WTC11 (cell line): Measurements from ENCODE around the gene PCBP3. TPM values are rescaled to one million over a fixed set of nuclear protein-coding genes. Genes with fewer than 3 reads are reported as not detected.

Experiments used
- ATAC-seq: fragments of 200-7000 bp; cut with Tn5 transposase; 2 replicates; pipeline ENCODE4 v1.10.0; 2021; ENCODE audit warnings: mild to moderate bottlenecking, moderate library complexity
- CTCF ChIA-PET: fragments of 300-600 bp; sonication (Branson Sonifier 250); formaldehyde crosslinking; loops from one replicate; lab custom pipeline; 2021; ENCODE audit warnings: antibody characterized with exemption; lab: Charles Lee
- POLR2A ChIA-PET: fragments of 350-600 bp; sonication (Branson Sonifier 250); formaldehyde crosslinking; loops from one replicate; lab custom pipeline; 2021; ENCODE audit warnings: antibody characterized with exemption; lab: Charles Lee
- DNase-seq: peaks from one replicate; pipeline ENCODE4 v3.0.0; 2021; ENCODE audit warnings: low spot score
- H3K27ac Mint-ChIP-seq: 2 replicates; pipeline ENCODE4 v1.8.0; 2021; ENCODE audit warnings: mixed read lengths
- H3K27me3 Mint-ChIP-seq: 2 replicates; pipeline ENCODE4 v1.8.0; 2021; ENCODE audit warnings: low read depth, mild to moderate bottlenecking, moderate library complexity, mixed read lengths
- H3K36me3 Mint-ChIP-seq: 2 replicates; pipeline ENCODE4 v1.8.0; 2021; ENCODE audit warnings: mixed read lengths
- H3K4me1 Mint-ChIP-seq: 2 replicates; pipeline ENCODE4 v1.8.0; 2022; ENCODE audit warnings: mixed read lengths
- H3K4me3 Mint-ChIP-seq: 2 replicates; pipeline ENCODE4 v1.8.0; 2021; ENCODE audit warnings: mild to moderate bottlenecking, moderate library complexity, mixed read lengths
- H3K9me3 Mint-ChIP-seq: 2 replicates; pipeline ENCODE4 v1.8.0; 2021; ENCODE audit warnings: mixed read lengths
- ATF1 ChIP-seq: sonication (generic); formaldehyde crosslinking; IDR thresholded peaks from 2 replicates; pipeline ENCODE4 v1.8.1; 2023; ENCODE audit warnings: mild to moderate bottlenecking, moderate library complexity, missing genetic modification reagents
- HMGA2 ChIP-seq: fragments of 250-450 bp; sonication (Bioruptor Pico); IDR thresholded peaks from 2 replicates; pipeline ENCODE4 v1.4.0; 2021; ENCODE audit warnings: mild to moderate bottlenecking, moderate library complexity
- KAT7 ChIP-seq: sonication (generic); formaldehyde crosslinking; IDR thresholded peaks from 2 replicates; pipeline ENCODE4 v1.8.1; 2023; ENCODE audit warnings: missing genetic modification reagents, mild to moderate bottlenecking, borderline replicate concordance
- NFYB ChIP-seq: sonication (generic); formaldehyde crosslinking; conservative IDR thresholded peaks from 2 replicates; pipeline ENCODE4 v1.8.0; 2022; ENCODE audit warnings: low read depth, missing genetic modification reagents
- RELA ChIP-seq: sonication (generic); formaldehyde crosslinking; IDR thresholded peaks from 2 replicates; pipeline ENCODE4 v1.8.1; 2022; ENCODE audit warnings: missing genetic modification reagents, mild to moderate bottlenecking, borderline replicate concordance
- RORB ChIP-seq: fragments of 250-450 bp; sonication (Bioruptor Pico); IDR thresholded peaks from 2 replicates; pipeline ENCODE4 v1.9.0; 2021; ENCODE audit warnings: mild to moderate bottlenecking
- TP53 ChIP-seq: sonication (generic); formaldehyde crosslinking; IDR thresholded peaks from 2 replicates; pipeline ENCODE4 v1.8.1; 2023; ENCODE audit warnings: mild to moderate bottlenecking, missing genetic modification reagents
- ZBTB21 ChIP-seq: sonication (generic); formaldehyde crosslinking; IDR thresholded peaks from 2 replicates; pipeline ENCODE4 v1.8.1; 2023; ENCODE audit warnings: mild to moderate bottlenecking, missing genetic modification reagents, borderline replicate concordance
- ZNF121 ChIP-seq: sonication (generic); formaldehyde crosslinking; IDR thresholded peaks from 2 replicates; pipeline ENCODE4 v1.8.0; 2023; ENCODE audit warnings: missing genetic modification reagents
- ZNF396 ChIP-seq: fragments of 250-450 bp; sonication (Bioruptor Pico); IDR thresholded peaks from 2 replicates; pipeline ENCODE4 v1.8.0; 2021; ENCODE audit warnings: mild to moderate bottlenecking, moderate library complexity, borderline replicate concordance
- total RNA-seq: library from RNA; stranded (reverse); gene quantifications from 3 replicates; pipeline ENCODE4 v1.2.3, GENCODE V29; 2021
- TF ChIP-seq, protein P1 (sequence below): sonication (generic); formaldehyde crosslinking; IDR thresholded peaks from 2 replicates; pipeline ENCODE4 v1.8.1; 2023; ENCODE audit warnings: mild to moderate bottlenecking, missing genetic modification reagents, moderate library complexity
- TF ChIP-seq, protein P2 (sequence below): sonication (generic); formaldehyde crosslinking; IDR thresholded peaks from 2 replicates; pipeline ENCODE4 v1.8.1; 2023; ENCODE audit warnings: mild to moderate bottlenecking, moderate library complexity, missing genetic modification reagents
- TF ChIP-seq, protein P3 (sequence below): fragments of 250-450 bp; sonication (Bioruptor Pico); conservative IDR thresholded peaks from 2 replicates; pipeline ENCODE4 v1.9.0; 2021; ENCODE audit warnings: mild to moderate bottlenecking
- TF ChIP-seq, protein P4 (sequence below): fragments of 250-450 bp; sonication (Bioruptor Pico); IDR thresholded peaks from 2 replicates; pipeline ENCODE4 v1.9.0; 2021; ENCODE audit warnings: moderate library complexity, mild to moderate bottlenecking, inconsistent platforms, borderline replicate concordance
- TF ChIP-seq, protein P5 (sequence below): sonication (generic); formaldehyde crosslinking; IDR thresholded peaks from 2 replicates; pipeline ENCODE4 v1.8.1; 2023; ENCODE audit warnings: mild to moderate bottlenecking, missing genetic modification reagents, moderate library complexity
- TF ChIP-seq, protein P6 (sequence below): sonication (generic); formaldehyde crosslinking; IDR thresholded peaks from 2 replicates; pipeline ENCODE4 v1.8.0; 2022; ENCODE audit warnings: missing genetic modification reagents
- TF ChIP-seq, protein P7 (sequence below): sonication (generic); formaldehyde crosslinking; IDR thresholded peaks from 2 replicates; pipeline ENCODE4 v1.8.0; 2022; ENCODE audit warnings: mild to moderate bottlenecking, missing genetic modification reagents
- TF ChIP-seq, protein P8 (sequence below): sonication (generic); formaldehyde crosslinking; IDR thresholded peaks from 2 replicates; pipeline ENCODE4 v1.8.0; 2022; ENCODE audit warnings: mild to moderate bottlenecking, missing genetic modification reagents
- TF ChIP-seq, protein P9 (sequence below): sonication (generic); formaldehyde crosslinking; IDR thresholded peaks from 2 replicates; pipeline ENCODE4 v1.8.1; 2022; ENCODE audit warnings: mild to moderate bottlenecking, missing genetic modification reagents, moderate library complexity, borderline replicate concordance

PCBP3 gene
- total RNA-seq, 1 experiment from 2014 or later: 8.5 TPM

DNA sequence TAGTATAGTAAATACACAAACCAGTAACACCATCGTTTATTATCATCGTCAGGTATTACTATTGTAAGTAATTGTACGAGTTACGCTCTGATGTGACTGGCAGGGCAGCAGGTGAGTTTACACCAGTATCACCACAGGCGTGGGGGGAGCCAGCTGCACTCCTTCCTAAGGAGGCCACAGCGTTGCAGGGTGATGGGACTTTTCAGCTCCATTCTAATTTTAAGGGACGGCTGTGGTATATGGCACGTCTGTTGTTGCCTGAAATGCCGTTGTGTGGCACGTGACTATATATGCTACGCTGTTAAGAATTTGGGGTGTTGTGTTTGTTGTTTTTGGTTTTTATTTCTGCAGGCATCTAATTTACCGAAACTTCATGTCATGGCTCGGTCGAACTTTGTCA is 173.3 kb downstream of the PCBP3 start:
- Mint-ChIP-seq H3K9me3 (no peaks in the 10 kb centered on the region), H3K27me3 (no peaks in the 10 kb centered on the region), H3K36me3 (no peaks in the 10 kb centered on the region)
- no peak for DNase-seq
- POLR2A ChIA-PET: no interaction called here
- CTCF ChIA-PET: no interaction called here
- TF ChIP-seq, protein P1, sequence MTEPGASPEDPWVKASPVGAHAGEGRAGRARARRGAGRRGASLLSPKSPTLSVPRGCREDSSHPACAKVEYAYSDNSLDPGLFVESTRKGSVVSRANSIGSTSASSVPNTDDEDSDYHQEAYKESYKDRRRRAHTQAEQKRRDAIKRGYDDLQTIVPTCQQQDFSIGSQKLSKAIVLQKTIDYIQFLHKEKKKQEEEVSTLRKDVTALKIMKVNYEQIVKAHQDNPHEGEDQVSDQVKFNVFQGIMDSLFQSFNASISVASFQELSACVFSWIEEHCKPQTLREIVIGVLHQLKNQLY (CRISPR knock-in tag): no peak
- TF ChIP-seq, all 79 proteins: peak for 0
- H3K4me1 Mint-ChIP-seq: peaks cover 15% of the 10 kb centered on the region
- H3K27ac Mint-ChIP-seq: no peak overlapping the region
- H3K4me3 Mint-ChIP-seq: no peak overlapping the region
- no peak for ATAC-seq

DNA sequence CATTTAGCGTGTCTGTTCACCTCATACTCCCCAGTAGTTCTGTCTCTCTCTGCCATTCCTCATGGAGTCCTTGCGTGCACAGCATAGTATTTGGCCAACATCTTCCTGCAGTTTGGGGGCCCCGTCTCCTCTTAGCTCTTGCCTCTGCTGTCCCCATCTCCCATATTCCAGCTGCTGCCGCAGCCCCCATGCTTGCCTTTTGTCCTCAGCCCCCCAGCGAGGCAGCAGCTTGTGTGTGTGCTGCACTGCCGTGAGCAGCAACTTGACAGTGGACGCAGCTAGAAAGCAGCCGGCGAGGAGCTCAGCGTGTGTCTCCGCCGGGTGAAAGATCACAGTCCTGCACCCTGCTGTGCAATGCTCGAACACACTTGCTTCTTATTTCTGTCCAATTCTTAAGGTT is 173.8 kb downstream of the PCBP3 start:
- H3K27ac Mint-ChIP-seq: no peak overlapping the region; the same call in 1 of the 2 replicates
- POLR2A ChIA-PET: no interaction called here
- DNase-seq (no peak), ATAC-seq (no peak)
- TF ChIP-seq, protein P2, sequence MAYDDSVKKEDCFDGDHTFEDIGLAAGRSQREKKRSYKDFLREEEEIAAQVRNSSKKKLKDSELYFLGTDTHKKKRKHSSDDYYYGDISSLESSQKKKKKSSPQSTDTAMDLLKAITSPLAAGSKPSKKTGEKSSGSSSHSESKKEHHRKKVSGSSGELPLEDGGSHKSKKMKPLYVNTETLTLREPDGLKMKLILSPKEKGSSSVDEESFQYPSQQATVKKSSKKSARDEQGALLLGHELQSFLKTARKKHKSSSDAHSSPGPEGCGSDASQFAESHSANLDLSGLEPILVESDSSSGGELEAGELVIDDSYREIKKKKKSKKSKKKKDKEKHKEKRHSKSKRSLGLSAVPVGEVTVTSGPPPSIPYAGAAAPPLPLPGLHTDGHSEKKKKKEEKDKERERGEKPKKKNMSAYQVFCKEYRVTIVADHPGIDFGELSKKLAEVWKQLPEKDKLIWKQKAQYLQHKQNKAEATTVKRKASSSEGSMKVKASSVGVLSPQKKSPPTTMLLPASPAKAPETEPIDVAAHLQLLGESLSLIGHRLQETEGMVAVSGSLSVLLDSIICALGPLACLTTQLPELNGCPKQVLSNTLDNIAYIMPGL (CRISPR knock-in tag): no peak
- TF ChIP-seq, protein P3, sequence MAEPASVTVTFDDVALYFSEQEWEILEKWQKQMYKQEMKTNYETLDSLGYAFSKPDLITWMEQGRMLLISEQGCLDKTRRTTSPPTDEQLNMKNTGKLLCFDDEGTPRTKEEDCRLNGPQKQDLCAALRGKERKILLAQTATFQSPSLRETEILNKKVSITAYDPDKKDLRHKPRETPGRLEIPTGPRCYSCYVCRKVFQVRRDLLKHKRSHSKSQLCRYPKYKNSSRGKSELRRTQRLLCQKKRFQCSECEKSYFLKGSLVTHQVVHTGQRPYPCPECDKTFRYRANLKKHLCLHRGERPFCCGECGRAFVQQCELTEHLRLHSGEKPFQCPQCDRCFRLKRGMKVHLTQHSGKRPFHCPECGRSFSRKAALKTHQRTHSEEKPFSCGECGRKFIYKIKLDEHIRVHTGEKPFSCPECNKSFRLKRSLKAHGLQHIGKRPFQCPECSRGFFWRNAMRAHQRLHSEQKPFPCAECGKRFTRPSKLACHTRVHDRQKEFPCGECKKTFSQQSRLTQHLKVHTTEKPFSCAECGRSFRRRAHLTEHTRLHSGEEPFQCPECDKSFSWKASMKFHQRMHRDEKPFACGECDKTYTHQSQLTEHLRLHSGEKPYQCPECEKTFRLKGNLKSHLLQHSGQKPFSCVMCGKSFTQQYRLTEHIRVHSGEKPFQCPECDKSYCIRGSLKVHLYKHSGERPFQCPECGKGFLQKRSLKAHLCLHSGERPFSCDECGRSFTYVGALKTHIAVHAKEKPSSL: no peak
- no peak for TF ChIP-seq KAT7 (CRISPR knock-in tag)
- TF ChIP-seq RORB (CRISPR knock-in tag): no peak
- TF ChIP-seq ZNF121 (CRISPR knock-in tag): no peak
- no peak for TF ChIP-seq TP53
- TF ChIP-seq, protein P4, sequence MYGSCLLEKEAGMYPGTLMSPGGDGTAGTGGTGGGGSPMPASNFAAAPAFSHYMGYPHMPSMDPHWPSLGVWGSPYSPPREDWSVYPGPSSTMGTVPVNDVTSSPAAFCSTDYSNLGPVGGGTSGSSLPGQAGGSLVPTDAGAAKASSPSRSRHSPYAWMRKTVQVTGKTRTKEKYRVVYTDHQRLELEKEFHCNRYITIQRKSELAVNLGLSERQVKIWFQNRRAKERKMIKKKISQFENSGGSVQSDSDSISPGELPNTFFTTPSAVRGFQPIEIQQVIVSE (CRISPR knock-in tag): no peak
- no peak for TF ChIP-seq ZBTB21 (CRISPR knock-in tag)
- no peak for TF ChIP-seq ATF1
- H3K9me3 Mint-ChIP-seq: no peaks in the 10 kb centered on the region
- H3K36me3 Mint-ChIP-seq: no peaks in the 10 kb centered on the region
- H3K4me1 Mint-ChIP-seq: peaks cover 21% of the 10 kb centered on the region
- CTCF ChIA-PET: interaction anchor here (1.8 kb wide), 1 partner anchor 261 kb away, joined by 7 read pairs; no protein-coding TSS in a partner anchor
- no peaks in the 10 kb centered on the region for H3K27me3 Mint-ChIP-seq
- H3K4me3 Mint-ChIP-seq: no peak overlapping the region

DNA sequence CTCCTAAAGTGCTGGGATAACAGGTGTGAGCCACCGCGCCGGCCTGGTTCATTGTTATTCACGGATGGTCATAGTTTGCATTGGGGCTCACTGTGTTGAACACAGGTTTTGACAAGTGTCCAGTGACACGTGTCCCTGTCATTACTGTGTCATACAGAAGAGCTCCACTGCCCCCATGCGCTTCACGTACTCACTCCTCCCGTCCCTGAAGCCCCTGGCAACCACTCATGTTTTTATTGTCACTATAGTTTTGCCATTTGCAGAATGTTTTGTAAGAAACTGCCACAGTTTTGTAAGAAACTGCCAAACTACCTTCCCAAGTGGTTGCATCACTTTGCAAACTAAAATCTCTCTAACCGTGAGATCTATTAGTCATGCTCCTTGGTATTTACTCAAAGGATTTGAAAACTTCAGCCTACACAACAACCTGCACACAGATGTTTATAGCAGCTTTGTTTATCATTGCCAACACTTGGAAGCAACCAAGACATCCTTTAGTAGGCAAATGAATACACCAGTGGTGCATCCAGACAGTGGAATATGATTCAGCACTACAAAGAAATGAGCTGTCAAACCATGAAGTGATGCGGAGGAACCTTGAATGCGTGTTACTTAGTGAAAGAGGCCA is 174.9 kb downstream of the PCBP3 start:
- no peak for DNase-seq
- Mint-ChIP-seq H3K9me3 (no peaks in the 10 kb centered on the region), H3K4me1 (peaks cover 22% of the 10 kb centered on the region), H3K36me3 (no peaks in the 10 kb centered on the region), H3K27me3 (no peaks in the 10 kb centered on the region), H3K4me3 (no peak overlapping the region), H3K27ac (no peak overlapping the region)
- POLR2A ChIA-PET: no interaction called here
- CTCF ChIA-PET: interaction anchor here (0.5 to 1.8 kb wide), 2 partner anchors 262 to 802 kb away, joined by 3 to 7 read pairs; no protein-coding TSS in a partner anchor
- ATAC-seq: no peak
- TF ChIP-seq, protein P5, sequence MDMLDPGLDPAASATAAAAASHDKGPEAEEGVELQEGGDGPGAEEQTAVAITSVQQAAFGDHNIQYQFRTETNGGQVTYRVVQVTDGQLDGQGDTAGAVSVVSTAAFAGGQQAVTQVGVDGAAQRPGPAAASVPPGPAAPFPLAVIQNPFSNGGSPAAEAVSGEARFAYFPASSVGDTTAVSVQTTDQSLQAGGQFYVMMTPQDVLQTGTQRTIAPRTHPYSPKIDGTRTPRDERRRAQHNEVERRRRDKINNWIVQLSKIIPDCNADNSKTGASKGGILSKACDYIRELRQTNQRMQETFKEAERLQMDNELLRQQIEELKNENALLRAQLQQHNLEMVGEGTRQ (CRISPR knock-in tag): no peak
- TF ChIP-seq RELA (CRISPR knock-in tag) (no peak), ZNF396 (CRISPR knock-in tag) (no peak), NFYB (CRISPR knock-in tag) (no peak), HMGA2 (CRISPR knock-in tag) (no peak)
- TF ChIP-seq, protein P6, sequence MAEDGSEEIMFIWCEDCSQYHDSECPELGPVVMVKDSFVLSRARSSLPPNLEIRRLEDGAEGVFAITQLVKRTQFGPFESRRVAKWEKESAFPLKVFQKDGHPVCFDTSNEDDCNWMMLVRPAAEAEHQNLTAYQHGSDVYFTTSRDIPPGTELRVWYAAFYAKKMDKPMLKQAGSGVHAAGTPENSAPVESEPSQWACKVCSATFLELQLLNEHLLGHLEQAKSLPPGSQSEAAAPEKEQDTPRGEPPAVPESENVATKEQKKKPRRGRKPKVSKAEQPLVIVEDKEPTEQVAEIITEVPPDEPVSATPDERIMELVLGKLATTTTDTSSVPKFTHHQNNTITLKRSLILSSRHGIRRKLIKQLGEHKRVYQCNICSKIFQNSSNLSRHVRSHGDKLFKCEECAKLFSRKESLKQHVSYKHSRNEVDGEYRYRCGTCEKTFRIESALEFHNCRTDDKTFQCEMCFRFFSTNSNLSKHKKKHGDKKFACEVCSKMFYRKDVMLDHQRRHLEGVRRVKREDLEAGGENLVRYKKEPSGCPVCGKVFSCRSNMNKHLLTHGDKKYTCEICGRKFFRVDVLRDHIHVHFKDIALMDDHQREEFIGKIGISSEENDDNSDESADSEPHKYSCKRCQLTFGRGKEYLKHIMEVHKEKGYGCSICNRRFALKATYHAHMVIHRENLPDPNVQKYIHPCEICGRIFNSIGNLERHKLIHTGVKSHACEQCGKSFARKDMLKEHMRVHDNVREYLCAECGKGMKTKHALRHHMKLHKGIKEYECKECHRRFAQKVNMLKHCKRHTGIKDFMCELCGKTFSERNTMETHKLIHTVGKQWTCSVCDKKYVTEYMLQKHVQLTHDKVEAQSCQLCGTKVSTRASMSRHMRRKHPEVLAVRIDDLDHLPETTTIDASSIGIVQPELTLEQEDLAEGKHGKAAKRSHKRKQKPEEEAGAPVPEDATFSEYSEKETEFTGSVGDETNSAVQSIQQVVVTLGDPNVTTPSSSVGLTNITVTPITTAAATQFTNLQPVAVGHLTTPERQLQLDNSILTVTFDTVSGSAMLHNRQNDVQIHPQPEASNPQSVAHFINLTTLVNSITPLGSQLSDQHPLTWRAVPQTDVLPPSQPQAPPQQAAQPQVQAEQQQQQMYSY (CRISPR knock-in tag): no peak
- TF ChIP-seq, protein P7, sequence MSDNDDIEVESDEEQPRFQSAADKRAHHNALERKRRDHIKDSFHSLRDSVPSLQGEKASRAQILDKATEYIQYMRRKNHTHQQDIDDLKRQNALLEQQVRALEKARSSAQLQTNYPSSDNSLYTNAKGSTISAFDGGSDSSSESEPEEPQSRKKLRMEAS (CRISPR knock-in tag): no peak
- TF ChIP-seq, protein P8, sequence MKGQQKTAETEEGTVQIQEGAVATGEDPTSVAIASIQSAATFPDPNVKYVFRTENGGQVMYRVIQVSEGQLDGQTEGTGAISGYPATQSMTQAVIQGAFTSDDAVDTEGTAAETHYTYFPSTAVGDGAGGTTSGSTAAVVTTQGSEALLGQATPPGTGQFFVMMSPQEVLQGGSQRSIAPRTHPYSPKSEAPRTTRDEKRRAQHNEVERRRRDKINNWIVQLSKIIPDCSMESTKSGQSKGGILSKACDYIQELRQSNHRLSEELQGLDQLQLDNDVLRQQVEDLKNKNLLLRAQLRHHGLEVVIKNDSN (CRISPR knock-in tag): no peak
- TF ChIP-seq, protein P9, sequence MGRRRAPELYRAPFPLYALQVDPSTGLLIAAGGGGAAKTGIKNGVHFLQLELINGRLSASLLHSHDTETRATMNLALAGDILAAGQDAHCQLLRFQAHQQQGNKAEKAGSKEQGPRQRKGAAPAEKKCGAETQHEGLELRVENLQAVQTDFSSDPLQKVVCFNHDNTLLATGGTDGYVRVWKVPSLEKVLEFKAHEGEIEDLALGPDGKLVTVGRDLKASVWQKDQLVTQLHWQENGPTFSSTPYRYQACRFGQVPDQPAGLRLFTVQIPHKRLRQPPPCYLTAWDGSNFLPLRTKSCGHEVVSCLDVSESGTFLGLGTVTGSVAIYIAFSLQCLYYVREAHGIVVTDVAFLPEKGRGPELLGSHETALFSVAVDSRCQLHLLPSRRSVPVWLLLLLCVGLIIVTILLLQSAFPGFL (CRISPR knock-in tag): no peak
